ENCODE measurements around the gene PMPCA. TPM values are rescaled to one million over a fixed set of nuclear protein-coding genes. Genes with fewer than 3 reads are reported as not detected.
A peak's percentile ranks its signal among the peaks of the same experiment; 100 is the strongest.

PMPCA gene
- total and polyA plus RNA-seq, 2 donors (not counting 1 experiment from before 2014, with no cell fraction given): 26.4 to 70.2 TPM

DNA sequence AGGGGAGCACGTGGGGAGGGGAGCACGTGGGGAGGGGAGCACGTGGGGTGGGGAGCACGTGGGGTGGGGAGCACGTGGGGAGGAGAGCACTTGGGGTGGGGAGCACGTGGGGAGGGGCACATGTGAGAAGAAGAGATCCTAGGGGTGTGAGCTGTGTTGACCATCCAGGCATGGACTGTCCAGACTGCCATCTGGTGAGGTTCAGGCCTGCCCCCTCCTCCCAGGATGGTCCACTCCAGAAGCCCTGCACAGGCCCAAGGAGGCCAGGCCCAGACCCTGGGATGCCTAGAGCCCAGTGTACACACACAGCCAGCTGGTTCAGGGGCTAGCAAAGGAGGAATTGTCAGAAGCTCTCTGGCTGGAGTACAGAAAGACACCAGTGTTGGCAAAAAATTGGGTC is 12.8 kb upstream of the PMPCA start:
- Histone ChIP-seq H3K79me2 (ENCODE audit: control insufficient read depth, insufficient read depth, low read length) (peaks cover 20% of the 10 kb centered on the region), H4K20me1 (ENCODE audit: control insufficient read depth, extremely low read depth, insufficient read depth, low read length) (no peaks in the 10 kb centered on the region), H3K36me3 (ENCODE audit: control insufficient read depth, insufficient read depth, low read length) (peaks cover 25% of the 10 kb centered on the region), H2AFZ (ENCODE audit: low read length) (no peak overlapping the region), H3K4me1 (ENCODE audit: control insufficient read depth, extremely low read depth, insufficient read depth, low read length) (peaks cover 10% of the 10 kb centered on the region), H3K27me3 (ENCODE audit: control insufficient read depth, insufficient read depth, low read length) (no peaks in the 10 kb centered on the region), H3K9ac (ENCODE audit: insufficient read depth, low read length) (no peak overlapping the region), H3K4me3 (replicated peaks in 1 of 4; ENCODE audit: control extremely low read depth in 1 of 4, insufficient read depth in 1 of 4, low read depth in 3 of 4, low read length in 4 of 4) (no peak overlapping the region), H3K9me3 (ENCODE audit: control insufficient read depth, insufficient read depth, low read depth, low read length) (no peaks in the 10 kb centered on the region), H3K4me2 (ENCODE audit: extremely low read depth, insufficient read depth, low read length) (no peak overlapping the region), H3K27ac (ENCODE audit: insufficient read depth, low read length) (no peak overlapping the region)
- no peak for DNase-seq (ENCODE audit: low read depth in 2 of 2)
- TF ChIP-seq, protein P1, sequence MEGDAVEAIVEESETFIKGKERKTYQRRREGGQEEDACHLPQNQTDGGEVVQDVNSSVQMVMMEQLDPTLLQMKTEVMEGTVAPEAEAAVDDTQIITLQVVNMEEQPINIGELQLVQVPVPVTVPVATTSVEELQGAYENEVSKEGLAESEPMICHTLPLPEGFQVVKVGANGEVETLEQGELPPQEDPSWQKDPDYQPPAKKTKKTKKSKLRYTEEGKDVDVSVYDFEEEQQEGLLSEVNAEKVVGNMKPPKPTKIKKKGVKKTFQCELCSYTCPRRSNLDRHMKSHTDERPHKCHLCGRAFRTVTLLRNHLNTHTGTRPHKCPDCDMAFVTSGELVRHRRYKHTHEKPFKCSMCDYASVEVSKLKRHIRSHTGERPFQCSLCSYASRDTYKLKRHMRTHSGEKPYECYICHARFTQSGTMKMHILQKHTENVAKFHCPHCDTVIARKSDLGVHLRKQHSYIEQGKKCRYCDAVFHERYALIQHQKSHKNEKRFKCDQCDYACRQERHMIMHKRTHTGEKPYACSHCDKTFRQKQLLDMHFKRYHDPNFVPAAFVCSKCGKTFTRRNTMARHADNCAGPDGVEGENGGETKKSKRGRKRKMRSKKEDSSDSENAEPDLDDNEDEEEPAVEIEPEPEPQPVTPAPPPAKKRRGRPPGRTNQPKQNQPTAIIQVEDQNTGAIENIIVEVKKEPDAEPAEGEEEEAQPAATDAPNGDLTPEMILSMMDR (conservative IDR thresholded peaks at IDR 0.05 in 1 of 2, IDR thresholded peaks at IDR 0.05 in 1 of 2; ENCODE audit: low read depth in 1 of 2, low read length in 2 of 2): no peak
- no peak for TF ChIP-seq EZH2 (IDR thresholded peaks at IDR 0.05; ENCODE audit: low read length, missing control alignments)

DNA sequence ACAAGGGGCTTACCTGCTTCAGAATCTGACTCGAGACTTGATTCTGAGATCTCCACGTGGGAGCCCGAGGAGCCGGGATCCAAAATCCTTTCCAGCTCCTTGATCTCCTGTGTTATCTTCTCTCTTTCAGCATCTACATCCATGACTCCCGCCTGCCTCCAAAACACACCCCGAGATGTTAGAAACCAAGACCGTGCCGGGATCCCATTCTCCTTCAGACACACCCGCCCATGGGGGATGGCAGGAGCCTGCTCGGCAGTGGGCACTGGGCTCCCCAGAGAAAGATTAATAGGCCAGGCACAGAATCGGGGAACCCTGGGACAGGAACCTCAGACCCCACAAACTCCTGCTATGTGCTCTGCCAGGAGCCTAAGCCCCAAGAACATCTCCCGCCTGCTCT is 12.2 kb upstream of the PMPCA start:
- Histone ChIP-seq H3K4me1 (ENCODE audit: control insufficient read depth, extremely low read depth, insufficient read depth, low read length) (peaks cover 10% of the 10 kb centered on the region), H3K4me2 (ENCODE audit: extremely low read depth, insufficient read depth, low read length) (peak overlapping the region; percentile 90), H3K9me3 (ENCODE audit: control insufficient read depth, insufficient read depth, low read depth, low read length) (no peaks in the 10 kb centered on the region), H3K36me3 (ENCODE audit: control insufficient read depth, insufficient read depth, low read length) (peaks cover 25% of the 10 kb centered on the region), H2AFZ (ENCODE audit: low read length) (no peak overlapping the region), H3K9ac (ENCODE audit: insufficient read depth, low read length) (no peak overlapping the region), H3K27ac (ENCODE audit: insufficient read depth, low read length) (no peak overlapping the region), H4K20me1 (ENCODE audit: control insufficient read depth, extremely low read depth, insufficient read depth, low read length) (no peaks in the 10 kb centered on the region), H3K4me3 (replicated peaks in 1 of 4; ENCODE audit: control extremely low read depth in 1 of 4, insufficient read depth in 1 of 4, low read depth in 3 of 4, low read length in 4 of 4) (peak overlapping the region in 1 of 4 experiments; percentile 87), H3K27me3 (ENCODE audit: control insufficient read depth, insufficient read depth, low read length) (no peaks in the 10 kb centered on the region), H3K79me2 (ENCODE audit: control insufficient read depth, insufficient read depth, low read length) (peaks cover 20% of the 10 kb centered on the region)
- no peak for TF ChIP-seq EZH2 (IDR thresholded peaks at IDR 0.05; ENCODE audit: low read length, missing control alignments)
- TF ChIP-seq, protein P1 (conservative IDR thresholded peaks at IDR 0.05 in 1 of 2, IDR thresholded peaks at IDR 0.05 in 1 of 2; ENCODE audit: low read depth in 1 of 2, low read length in 2 of 2): no peak
- DNase-seq (ENCODE audit: low read depth in 2 of 2): no peak

DNA sequence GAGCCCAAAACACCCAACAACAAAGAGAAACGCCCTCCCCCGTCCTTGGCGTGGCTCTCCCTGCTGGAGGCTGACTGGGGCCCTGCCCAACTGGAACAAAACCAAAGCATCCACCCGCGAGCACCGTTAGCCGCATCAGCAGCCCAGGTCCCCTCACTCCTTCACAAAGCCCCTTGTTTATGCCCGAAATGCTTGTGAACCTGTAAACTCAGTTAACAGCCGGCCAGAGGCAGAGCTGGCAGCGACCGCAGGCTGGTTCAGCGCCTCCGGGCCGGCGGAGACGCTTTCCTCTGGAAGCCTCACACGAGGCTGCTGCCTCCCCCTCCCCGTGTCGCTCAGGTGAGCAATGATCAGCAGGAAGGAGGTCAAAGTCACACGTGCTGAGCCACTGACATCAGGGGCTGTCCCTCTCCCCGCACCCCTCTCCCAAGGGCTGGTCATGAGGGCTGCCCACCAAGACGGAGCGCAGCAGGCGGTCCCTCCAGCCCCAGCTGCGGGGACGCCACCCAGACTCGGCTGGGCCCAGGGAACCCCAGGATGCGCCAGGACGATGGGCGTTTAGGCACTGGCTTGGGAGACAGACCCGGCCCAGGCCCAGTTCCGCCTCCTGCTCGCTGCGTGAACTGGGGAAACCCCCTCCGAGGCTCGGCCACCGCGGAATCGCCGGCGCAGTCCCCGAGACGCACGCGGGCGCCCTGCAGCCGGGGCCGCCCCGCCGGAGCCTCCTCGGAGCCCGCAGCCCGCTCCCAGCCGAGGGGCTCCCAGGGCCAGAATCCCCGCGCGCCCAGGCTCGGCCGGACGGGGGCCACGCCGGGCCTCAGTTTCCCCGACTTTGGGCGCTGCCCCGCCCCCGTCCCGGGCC is 11.1 kb upstream of the PMPCA start:
- H3K9ac ChIP-seq (ENCODE audit: insufficient read depth, low read length): peak overlapping the region; percentile 70
- no peak for DNase-seq (ENCODE audit: low read depth in 2 of 2)
- peaks cover 27% of the 10 kb centered on the region for H3K36me3 ChIP-seq (ENCODE audit: control insufficient read depth, insufficient read depth, low read length)
- H3K27me3 ChIP-seq (ENCODE audit: control insufficient read depth, insufficient read depth, low read length): no peaks in the 10 kb centered on the region
- H3K4me2 ChIP-seq (ENCODE audit: extremely low read depth, insufficient read depth, low read length): peak overlapping the region; percentile 90
- peak overlapping the region; percentile 74 to 90 (median 86) for H3K4me3 ChIP-seq (replicated peaks in 1 of 4; ENCODE audit: control extremely low read depth in 1 of 4, insufficient read depth in 1 of 4, low read depth in 3 of 4, low read length in 4 of 4)
- peak overlapping the region; percentile 72 for H3K27ac ChIP-seq (ENCODE audit: insufficient read depth, low read length)
- no peaks in the 10 kb centered on the region for H3K9me3 ChIP-seq (ENCODE audit: control insufficient read depth, insufficient read depth, low read depth, low read length)
- no peak overlapping the region for H2AFZ ChIP-seq (ENCODE audit: low read length)
- no peaks in the 10 kb centered on the region for H4K20me1 ChIP-seq (ENCODE audit: control insufficient read depth, extremely low read depth, insufficient read depth, low read length)
- peaks cover 20% of the 10 kb centered on the region for H3K79me2 ChIP-seq (ENCODE audit: control insufficient read depth, insufficient read depth, low read length)
- TF ChIP-seq EZH2 (IDR thresholded peaks at IDR 0.05; ENCODE audit: low read length, missing control alignments): no peak
- TF ChIP-seq, protein P1 (conservative IDR thresholded peaks at IDR 0.05 in 1 of 2, IDR thresholded peaks at IDR 0.05 in 1 of 2; ENCODE audit: low read depth in 1 of 2, low read length in 2 of 2): no peak
- H3K4me1 ChIP-seq (ENCODE audit: control insufficient read depth, extremely low read depth, insufficient read depth, low read length): peaks cover 10% of the 10 kb centered on the region
